H1 (cell line): Measurements from ENCODE around the gene DTX2.
"Not testable (repeated sequence)": the region's sequence is repeated elsewhere in the genome, so short reads cannot be mapped to it uniquely, and the experiment has no call there.

ENCODE experiments used
- BRCA1 ChIP-seq: IDR thresholded peaks from 2 replicates; pipeline ENCODE4 v1.6.1; 2012; ENCODE audit warnings: low read depth, low read length, improper control_type of control experiment
- CBX5 ChIP-seq: fragments of 300-800, 300-1000 bp; sonication (generic); IDR thresholded peaks from 2 replicates; pipeline ENCODE4 v1.7.1; 2016; ENCODE audit warnings: antibody characterized with exemption, low read length, low read depth
- CREB1 ChIP-seq: IDR thresholded peaks from 2 replicates; pipeline ENCODE4 v1.6.1; 2012; ENCODE audit warnings: inconsistent platforms
- CTCF ChIP-seq, 3 experiments: IDR thresholded peaks; 1 replicate in 2 of 3; 2 replicates in 1 of 3; pipeline versions ENCODE4 v1.5.1 to v1.6.1; 2011; ENCODE audit warnings: low read length in 3 of 3, mild to moderate bottlenecking in 3 of 3, inconsistent platforms in 2 of 3, low read depth in 1 of 3, moderate library complexity in 1 of 3; ENCODE audit not compliant: insufficient read depth in 1 of 3; ENCODE audit errors: control extremely low read depth in 1 of 3
- EP300 ChIP-seq, 2 experiments: IDR thresholded peaks; 1 replicate in 1 of 2; 2 replicates in 1 of 2; pipeline ENCODE4 v1.6.1; 2011 to 2012; ENCODE audit warnings: low read depth in 2 of 2, low read length in 2 of 2, mild to moderate bottlenecking in 2 of 2, borderline replicate concordance in 1 of 2, inconsistent platforms in 1 of 2, moderate library complexity in 1 of 2
- EZH2 ChIP-seq: fragments of 200-600 bp; sonication (generic); IDR thresholded peaks from 2 replicates; pipeline ENCODE4 v1.7.1; 2012; ENCODE audit warnings: low read depth, mild to moderate bottlenecking, moderate library complexity, low read length, inconsistent platforms; ENCODE audit not compliant: severe bottlenecking
- JUN ChIP-seq: IDR thresholded peaks from 2 replicates; pipeline ENCODE4 v1.6.1; 2011; ENCODE audit warnings: low read depth, mild to moderate bottlenecking, improper control_type of control experiment, low read length
- NRF1 ChIP-seq: IDR thresholded peaks from 2 replicates; pipeline ENCODE4 v1.6.1; 2011; ENCODE audit warnings: mild to moderate bottlenecking, low read depth, low read length, improper control_type of control experiment
- POLR2A ChIP-seq, 2 experiments: IDR thresholded peaks; 1 replicate in 1 of 2; 2 replicates in 1 of 2; pipeline ENCODE4 v1.6.1; 2011; ENCODE audit warnings: low read depth in 2 of 2, low read length in 2 of 2, mild to moderate bottlenecking in 2 of 2; ENCODE audit errors: control extremely low read depth in 1 of 2
- SRF ChIP-seq: IDR thresholded peaks from 2 replicates; pipeline ENCODE4 v1.6.1; 2011; ENCODE audit warnings: mild to moderate bottlenecking, low read depth, low read length, moderate library complexity
- TAF1 ChIP-seq: IDR thresholded peaks from 2 replicates; pipeline ENCODE4 v1.6.1; 2011; ENCODE audit warnings: mild to moderate bottlenecking, low read depth, low read length
- TF ChIP-seq, protein P1 (sequence below): IDR thresholded peaks from 2 replicates; pipeline ENCODE4 v1.6.1; 2012; ENCODE audit warnings: low read length, inconsistent platforms
- TF ChIP-seq, protein P2 (sequence below): IDR thresholded peaks from 2 replicates; pipeline ENCODE4 v1.6.1; 2012; ENCODE audit warnings: inconsistent platforms

- TF ChIP-seq SRF; BRCA1; POLR2A (IDR thresholded peaks at IDR 0.05; ENCODE audit: control extremely low read depth in 1 of 2, low read depth in 2 of 2, low read length in 2 of 2); NRF1; CTCF (IDR thresholded peaks at IDR 0.05; ENCODE audit: control extremely low read depth in 1 of 3, insufficient read depth in 1 of 3, low read depth in 1 of 3, low read length in 3 of 3); TAF1; EP300 (IDR thresholded peaks at IDR 0.05; ENCODE audit: borderline replicate concordance in 1 of 2, low read depth in 2 of 2, low read length in 2 of 2); EZH2; CBX5; CREB1; JUN: not testable (repeated sequence)
- TF ChIP-seq, protein P1, sequence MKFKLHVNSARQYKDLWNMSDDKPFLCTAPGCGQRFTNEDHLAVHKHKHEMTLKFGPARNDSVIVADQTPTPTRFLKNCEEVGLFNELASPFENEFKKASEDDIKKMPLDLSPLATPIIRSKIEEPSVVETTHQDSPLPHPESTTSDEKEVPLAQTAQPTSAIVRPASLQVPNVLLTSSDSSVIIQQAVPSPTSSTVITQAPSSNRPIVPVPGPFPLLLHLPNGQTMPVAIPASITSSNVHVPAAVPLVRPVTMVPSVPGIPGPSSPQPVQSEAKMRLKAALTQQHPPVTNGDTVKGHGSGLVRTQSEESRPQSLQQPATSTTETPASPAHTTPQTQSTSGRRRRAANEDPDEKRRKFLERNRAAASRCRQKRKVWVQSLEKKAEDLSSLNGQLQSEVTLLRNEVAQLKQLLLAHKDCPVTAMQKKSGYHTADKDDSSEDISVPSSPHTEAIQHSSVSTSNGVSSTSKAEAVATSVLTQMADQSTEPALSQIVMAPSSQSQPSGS: not testable (repeated sequence)
- TF ChIP-seq, protein P2, sequence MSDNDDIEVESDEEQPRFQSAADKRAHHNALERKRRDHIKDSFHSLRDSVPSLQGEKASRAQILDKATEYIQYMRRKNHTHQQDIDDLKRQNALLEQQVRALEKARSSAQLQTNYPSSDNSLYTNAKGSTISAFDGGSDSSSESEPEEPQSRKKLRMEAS: not testable (repeated sequence)
These were observed 43.0 kb downstream of the DTX2 start for GRCh38 chr7:76504351-76505167.
